Fibroblast of skin of back (primary cell): ENCODE data around the gene ZNF197. TPM values are rescaled to one million over a fixed set of nuclear protein-coding genes. Genes with fewer than 3 reads are reported as not detected.
"Not testable (repeated sequence)": the region's sequence is repeated elsewhere in the genome, so short reads cannot be mapped to it uniquely, and the experiment has no call there.

Source experiments
- DNase-seq: peaks from one replicate; pipeline ENCODE4 v3.0.0-alpha.2; 2013
- polyA plus RNA-seq, 2 experiments: library from polyadenylated mRNA; unstranded; fragments of 120-200 nt; gene quantifications; one replicate each; pipeline ENCODE4 v1.2.1, GENCODE V29; 2013; ENCODE audit not compliant: insufficient read length in 2 of 2

The ZNF197 gene
- polyA plus RNA-seq (2013, experiment 1 of 2; ENCODE audit: insufficient read length): 7.9 TPM
- 10.4 TPM for polyA plus RNA-seq (2013, experiment 2 of 2; ENCODE audit: insufficient read length)

DNA sequence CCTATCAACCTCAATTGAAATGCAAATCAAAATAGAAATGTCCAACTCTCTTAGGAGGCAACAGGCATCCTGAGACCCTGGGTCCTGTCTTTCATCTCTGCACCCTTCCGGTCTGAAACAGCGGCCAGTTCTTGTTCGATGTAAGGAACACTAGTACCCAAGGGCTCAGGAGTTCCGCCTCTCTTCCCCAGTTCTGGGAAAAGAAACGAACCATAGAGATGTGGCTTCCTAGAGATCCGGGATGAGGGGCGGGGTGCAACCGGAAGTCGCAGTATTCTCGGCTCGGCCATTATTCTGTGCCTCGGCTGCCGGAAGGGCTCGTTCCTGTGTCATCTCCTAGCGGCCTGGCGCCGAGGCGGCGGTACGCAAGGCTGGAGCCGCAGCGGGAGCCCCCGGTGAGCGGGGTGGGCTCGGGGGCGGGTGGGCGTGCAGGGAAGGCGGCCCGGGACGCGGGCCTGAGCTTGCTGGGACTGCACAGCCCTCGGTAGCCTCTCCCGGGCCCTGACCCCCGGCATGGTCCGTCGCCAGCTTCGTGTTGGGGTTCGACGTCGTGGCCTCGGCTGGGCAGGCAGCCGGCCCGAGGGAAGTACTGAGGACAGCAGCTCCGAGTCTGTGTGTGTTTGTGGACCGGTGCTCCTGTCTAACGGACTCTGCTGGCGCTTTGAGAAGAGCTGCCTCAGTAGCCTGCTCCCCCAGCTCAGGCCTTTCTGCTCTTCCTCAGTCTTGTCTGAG lies at the start of gene ZNF197:
Gene ZNF197, plus strand, starts transcription at position 288 of the 732 bp plus-strand sequence. CDS start 4,119 bp downstream, outside the sequence.
- DNase-seq: peak; percentile 93

DNA sequence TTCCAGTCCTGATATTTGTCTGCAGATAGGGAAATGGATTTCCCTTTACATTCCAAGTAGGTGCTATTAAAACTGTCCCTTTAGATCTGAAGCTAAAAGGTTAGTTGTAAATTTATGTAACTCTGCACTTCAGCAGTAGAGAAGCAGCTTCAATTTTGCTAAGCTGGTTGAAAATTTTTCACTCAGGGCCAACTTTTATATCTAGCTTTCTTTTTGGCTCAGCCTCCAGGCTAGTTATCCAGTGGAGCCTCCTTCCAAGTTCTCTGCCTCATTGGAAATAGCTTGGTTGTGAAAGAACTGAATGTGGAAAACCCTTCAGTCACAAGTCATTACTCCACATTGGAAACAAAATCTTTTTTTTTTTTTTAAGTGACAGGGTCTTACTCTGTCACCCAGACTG lies 48.2 kb upstream of the ZNF197 start:
- no peak for DNase-seq

DNA sequence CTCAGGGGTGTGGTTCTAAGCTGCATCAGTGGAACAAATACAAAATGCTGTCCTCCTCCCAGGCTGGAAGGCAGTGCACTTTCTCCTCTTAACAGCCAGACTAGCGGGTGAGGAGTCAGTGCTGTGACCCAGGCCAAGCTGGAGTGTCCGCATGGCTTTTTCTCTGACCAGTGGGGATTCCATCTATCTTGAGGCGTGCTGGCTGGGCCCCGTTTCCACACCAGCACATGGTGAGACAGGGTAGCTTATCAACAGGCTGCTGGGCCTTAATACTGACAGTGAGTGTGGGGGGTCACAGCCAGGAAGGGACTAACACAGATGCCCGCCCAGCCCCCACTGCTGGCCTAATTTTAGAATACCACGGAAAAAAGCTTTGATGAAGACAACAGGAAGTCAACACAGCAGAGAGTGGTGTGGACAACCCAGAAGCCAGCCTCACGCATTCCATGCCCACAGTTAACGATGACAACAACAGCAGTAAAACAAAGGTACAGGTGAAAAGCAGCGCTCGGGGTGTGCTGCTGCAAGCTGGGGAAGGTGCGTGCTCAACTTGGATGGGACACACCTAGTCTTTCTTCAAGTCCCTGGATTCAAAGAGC lies 47.4 kb upstream of the ZNF197 start:
- DNase-seq: not testable (repeated sequence)

DNA sequence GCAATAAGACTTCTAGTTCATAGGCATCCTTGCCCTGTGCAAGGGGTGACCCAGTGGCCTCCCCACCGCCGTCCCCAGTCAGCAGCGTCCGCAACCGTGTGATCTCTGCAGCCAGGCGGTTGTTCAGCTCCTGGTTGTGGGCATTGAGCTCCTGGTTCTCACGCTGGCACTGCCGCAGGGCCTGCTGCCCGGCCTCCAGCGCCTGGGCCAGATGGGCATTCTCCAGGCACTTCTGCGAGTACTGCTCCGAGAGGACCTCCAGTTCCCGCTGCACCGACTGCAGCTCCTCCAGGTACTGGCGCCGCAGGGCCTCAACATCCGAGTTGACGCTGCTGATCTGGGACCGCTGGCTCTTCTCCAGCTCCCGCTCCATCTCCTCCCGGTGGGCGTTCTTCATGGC lies 46.5 kb upstream of the ZNF197 start:
- not testable (repeated sequence) for DNase-seq

DNA sequence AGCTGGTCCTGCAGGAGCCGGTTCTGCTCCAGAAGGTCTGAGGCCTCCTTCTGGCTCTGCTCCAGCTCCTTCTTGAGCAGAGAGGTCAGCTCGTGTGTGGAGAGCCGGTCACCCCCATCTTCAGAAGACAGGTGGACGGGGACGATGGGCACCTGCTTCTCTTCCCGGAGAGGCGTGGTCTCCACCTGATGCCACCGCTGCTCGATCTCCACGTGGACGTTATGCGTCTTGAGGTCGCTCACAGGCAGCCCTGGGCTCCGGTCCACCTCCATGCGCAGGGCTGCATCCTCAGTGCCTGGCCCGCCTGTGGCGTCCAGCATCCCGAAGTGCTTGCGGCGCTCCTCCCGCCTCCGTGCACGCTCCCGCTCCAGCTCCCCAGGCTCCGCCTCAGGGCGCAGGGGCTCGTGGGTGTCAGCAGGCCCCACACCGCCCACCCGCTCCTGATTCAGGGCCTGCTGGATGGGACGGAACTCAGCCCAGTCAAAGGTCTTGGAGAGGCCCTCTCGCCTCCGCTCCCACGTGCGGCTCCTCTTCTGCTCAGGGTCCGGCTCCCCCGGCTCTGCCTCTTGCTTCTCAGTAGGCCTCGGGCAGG lies 45.8 kb upstream of the ZNF197 start:
- DNase-seq: not testable (repeated sequence)

DNA sequence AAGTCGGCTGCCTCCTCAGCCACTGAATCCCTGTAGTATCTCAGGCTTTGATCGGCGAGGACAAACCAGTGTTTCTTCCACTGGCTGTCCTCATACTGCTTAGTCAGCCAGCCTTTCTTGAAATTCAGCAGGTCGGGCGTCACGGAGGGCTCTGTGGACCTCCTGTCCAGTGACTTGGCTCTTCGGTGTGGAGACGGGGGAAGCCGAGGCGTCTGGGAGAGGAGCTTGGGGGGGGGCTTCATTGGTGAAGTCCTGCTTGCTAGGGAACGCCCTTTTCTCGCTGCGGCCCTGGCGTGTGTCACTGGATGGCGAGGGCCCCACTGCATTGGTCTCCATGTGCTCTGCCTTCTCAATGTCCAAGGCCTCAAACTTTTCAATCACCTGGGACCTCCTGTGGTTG lies 45.1 kb upstream of the ZNF197 start:
- DNase-seq: not testable (repeated sequence)

DNA sequence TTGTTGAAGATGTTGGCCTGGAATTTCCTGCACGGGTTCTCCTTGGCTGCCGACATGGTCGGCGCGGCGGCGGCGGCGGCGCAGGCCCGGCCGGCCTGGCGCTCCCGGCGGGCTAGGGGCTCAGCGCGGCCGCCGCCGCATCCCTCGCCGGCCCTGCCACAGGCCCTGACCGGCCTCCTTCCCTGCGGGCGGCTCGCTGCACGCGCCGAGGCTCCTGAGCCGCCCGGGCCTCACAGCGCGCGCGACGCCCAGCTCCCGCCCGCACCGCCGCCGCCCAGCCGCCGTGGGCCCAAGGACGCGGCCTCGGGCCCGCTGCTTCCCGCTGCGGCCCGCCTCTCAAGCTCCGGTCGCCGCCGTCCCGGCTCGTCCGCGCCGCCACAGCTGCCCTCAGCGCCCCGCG lies 43.9 kb upstream of the ZNF197 start:
- DNase-seq: not testable (repeated sequence)

DNA sequence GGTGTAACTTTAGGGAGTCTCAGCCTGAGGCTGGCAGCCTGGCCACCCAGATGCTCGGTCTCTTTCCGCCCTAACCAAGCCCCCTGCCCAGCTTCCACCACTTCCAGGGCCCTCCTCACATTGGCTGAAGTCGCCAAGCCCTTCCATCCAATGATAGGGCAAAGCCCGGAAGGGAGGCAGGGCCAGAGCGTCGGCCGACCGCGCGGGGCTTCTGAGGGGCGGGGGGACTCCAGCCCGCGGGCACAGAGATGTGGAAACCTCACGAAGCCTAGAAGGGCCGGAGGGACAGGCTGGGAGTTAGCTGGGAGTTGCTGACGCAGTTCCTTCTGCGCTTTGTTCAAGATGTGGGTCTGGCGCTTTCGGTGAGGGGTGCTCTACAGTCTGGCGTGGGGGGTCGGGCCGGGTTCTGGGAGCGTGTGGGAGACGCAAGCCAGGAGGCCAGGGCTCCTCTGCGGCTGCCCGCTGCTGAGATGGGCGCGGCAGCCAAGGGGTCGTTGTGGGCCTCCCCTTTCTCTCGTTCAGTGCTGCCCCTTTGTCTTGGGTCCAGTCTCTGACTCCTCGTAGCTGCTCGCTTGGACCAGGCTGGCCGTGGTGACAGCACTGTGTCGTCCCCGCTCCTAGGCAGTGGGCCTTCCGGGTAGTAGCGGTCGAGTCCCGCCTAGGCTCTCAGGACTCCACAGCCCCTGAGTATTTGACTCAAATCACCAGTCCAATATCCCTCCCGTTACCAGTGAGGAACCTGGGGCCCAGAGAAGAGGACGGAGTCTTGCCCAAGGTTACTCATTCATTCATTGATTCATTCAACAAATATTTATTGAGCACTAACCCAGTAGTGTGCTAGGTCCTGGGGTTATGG lies 40.0 kb upstream of the ZNF197 start, which contains the start of gene ZNF660:
Gene ZNF660, plus strand, starts transcription at position 319 of the 856 bp plus-strand sequence. CDS start 9,230 bp downstream, outside the sequence.
- DNase-seq: peak; percentile 72

DNA sequence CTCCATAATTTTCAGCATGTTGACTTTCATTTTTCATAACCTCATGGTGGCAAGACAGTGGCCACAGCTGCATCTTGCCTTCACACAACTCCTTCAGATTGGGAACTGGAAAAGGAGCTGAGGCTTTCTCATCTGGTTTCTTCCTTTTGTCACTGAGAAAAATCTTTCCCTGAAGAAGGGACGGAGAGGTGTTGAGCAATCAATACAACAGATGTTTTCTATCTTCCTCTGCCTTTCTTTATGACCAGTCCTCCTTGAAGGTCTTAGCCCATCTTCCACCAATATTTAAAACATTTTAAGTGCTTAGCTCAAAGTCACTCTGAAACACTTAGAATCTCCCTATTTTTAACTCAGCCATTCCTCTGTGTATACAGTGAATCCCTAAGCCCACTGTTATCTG lies 28.2 kb upstream of the ZNF197 start:
- DNase-seq: no peak

DNA sequence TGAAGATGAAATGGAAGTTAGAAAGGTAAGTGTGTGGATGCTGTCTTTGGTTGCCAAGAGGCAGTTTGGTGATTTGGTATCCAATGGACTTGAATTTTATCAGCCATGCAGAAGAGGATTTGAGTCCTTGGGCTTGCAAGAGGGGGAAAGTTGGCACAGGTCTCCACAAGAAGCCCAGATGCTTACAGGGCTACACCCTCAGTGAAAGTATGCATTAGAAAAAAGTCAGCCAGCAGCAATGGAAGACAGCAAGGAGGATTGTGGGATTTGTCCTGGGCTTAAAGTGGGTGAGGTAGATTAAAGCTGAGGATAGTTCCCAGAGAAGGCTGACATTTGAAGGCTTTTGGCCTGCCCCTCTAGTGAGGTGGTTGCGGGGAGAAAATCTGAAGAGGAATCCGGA lies 23.1 kb upstream of the ZNF197 start:
- no peak for DNase-seq

DNA sequence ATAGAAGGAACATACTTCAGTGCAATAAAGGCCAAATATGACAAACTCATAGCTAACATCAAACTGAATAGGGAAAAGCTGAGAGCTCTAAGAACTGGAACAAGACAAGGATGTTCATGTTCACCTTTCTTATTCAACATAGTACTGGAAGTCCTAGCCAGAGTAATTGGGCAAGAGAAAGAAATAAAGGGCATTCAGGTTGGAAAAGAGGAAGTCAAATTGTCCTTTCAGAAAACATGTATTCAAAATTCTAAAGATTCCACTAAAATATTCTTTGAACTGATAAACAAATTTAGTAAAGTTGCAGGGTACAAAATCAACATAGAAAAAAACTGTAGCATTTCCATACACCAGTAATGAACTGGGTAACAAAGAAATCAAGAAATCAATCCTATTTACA lies 12.2 kb upstream of the ZNF197 start:
- DNase-seq: no peak

DNA sequence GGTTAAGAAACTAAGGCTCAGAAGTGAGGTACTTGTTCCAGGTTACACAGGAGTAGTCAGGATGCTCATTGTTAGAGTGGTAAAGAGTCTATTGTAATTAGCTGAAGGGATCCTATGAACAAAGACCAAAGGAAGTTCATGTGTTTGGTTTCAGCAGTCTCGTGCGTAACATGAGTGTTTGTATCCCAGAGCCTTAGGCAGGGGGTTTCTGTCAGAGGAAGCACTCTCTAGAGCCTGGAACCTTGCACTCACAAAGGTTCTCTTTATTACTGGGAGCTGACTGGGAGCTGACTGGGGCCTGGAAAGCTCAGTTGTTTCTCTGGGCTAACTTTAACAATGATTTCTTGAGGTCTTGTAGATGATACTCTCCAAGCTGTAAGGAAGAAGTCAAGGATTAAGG lies 3.9 kb downstream of the ZNF197 start:
- no peak for DNase-seq

DNA sequence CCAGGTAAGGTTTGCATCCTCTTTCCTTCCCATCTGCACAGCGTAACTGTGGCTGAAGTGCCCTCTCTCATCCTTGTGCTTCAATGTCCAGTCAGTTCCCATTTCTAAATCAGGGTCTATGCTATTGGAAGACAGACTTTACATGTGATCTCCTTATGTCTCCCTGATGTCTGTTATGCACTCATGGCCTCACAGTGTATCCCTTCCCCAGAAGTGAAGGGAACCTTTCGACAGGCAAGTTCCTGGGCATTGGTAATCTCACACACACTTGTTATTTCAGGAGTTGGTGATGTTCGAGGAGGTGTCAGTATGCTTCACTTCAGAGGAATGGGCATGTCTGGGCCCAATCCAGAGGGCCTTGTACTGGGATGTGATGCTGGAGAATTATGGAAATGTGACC lies 7.4 kb downstream of the ZNF197 start:
- DNase-seq: no peak

DNA sequence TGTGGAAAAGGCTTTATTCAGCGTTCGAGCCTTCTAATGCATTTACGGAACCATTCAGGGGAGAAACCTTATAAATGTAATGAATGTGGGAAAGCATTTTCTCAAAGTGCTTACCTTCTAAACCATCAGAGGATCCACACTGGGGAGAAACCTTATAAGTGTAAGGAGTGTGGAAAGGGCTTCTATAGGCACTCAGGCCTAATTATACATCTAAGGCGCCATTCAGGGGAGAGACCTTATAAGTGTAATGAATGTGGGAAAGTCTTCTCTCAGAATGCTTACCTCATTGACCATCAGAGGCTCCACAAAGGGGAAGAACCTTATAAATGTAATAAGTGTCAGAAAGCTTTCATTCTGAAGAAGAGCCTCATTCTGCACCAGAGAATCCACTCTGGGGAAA lies 17.5 kb downstream of the ZNF197 start:
- DNase-seq: no peak

DNA sequence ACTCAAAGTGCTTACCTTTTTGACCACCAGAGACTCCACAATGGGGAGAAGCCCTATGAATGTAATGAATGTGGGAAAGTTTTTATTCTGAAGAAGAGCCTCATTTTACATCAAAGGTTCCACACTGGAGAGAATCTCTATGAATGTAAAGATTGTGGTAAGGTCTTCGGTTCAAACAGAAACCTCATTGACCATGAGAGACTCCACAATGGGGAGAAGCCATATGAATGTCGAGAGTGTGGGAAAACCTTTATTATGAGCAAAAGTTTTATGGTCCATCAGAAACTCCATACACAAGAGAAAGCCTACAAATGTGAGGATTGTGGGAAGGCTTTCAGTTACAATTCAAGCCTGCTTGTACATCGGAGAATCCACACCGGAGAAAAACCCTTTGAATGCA lies 18.2 kb downstream of the ZNF197 start:
- no peak for DNase-seq

DNA sequence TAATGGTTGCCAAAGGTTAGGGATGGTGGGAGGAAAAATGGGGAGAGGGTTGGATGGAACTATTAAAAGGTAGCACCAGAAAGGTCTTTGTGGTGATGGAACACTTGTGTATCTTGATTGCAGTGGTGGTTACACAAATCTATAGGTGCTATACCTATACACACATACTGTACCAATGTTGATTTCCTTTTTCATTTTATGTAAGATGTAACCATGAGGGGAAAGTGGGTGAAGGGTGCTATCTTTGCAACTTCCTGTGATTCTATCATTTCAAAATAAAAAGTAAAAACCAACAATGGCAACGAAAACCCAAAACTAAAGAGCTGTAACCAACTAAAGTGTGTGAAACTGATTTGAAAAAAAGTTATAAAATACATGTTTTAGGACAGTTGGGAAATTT lies 22.9 kb downstream of the ZNF197 start:
- no peak for DNase-seq

DNA sequence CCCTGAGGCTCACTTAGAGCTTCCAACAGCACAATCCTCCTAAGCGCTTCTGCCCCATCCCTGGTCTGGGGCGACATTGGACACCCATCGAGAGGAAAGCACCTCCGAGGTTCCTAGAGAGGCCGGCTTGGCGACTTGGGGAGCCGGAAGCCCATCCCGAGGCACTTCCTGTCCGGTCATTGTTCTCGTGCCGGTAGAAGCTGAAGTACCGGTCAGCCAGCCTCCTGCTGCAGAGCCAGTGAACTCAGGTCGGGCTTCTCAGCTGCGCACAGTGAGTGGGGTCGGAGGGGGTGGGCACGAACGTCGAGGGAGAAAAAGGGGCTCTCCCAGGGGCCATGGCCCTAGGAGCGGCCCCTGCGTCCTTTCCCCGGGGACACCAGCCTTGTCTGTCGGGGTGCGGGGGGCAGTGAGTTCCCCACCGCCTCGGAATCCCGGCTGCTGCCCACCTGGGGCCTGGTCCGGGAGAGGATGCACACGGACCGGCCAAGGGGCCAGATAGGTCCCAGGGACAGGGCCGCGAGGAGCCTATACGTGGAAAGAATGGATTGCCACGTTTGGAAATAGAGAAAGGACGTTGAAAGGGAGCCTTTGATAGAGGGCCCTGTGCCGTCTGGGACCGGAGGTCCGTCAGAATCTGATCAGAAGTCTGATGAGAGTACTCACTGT lies 23.9 kb downstream of the ZNF197 start, which contains the start of gene ZNF35:
Gene ZNF35, plus strand, starts transcription at position 169 of the 666 bp plus-strand sequence. CDS start 2,336 bp downstream, outside the sequence.
- peak; percentile 88 for DNase-seq

DNA sequence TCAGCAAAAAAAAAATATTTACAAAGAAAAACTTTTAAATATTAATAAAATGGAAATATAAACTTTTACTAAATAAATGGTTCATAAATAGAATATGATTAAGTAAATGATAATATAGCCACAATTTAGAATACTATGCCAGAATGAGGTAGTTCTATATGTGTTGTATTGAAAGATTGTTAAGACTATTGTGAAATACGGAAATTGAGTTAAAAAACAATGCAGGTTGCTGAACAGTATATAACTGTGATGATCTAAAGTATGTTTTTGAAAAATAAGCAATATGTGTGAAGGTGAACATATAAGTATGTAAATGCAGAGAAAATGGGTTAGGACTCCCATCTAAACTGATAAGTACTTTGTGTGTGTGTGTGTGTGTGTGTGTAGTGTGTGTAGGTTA lies 24.9 kb downstream of the ZNF197 start:
- DNase-seq: no peak

DNA sequence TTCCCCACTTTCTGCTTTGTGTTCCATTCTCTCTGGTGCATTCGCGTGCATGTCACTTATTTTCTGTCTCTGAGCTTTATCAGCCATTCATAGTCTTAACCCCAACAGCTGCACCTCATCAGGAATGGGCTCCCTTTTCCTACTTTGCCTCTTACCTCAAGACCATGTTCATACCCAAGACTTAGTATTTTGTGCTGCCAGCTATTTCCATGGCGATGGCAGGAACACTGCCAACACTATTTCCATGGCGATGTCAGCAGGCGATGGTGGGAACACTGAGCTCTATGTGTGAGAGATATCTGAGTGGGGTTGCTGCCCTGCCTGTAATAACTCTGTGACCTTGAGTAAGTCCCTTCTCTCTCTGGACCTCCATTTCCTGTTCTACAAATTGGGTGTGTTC lies 29.2 kb downstream of the ZNF197 start:
- no peak for DNase-seq

DNA sequence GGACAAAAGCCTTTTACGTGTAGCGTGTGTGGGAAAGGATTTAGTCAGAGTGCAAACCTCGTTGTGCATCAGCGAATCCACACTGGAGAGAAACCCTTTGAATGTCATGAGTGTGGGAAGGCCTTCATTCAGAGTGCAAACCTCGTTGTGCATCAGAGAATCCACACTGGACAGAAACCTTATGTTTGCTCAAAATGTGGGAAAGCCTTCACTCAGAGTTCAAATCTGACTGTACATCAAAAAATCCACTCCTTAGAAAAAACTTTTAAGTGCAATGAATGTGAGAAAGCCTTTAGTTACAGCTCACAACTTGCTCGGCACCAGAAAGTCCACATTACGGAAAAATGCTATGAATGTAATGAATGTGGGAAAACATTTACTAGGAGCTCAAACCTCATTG lies 34.2 kb downstream of the ZNF197 start:
- DNase-seq: no peak

DNA sequence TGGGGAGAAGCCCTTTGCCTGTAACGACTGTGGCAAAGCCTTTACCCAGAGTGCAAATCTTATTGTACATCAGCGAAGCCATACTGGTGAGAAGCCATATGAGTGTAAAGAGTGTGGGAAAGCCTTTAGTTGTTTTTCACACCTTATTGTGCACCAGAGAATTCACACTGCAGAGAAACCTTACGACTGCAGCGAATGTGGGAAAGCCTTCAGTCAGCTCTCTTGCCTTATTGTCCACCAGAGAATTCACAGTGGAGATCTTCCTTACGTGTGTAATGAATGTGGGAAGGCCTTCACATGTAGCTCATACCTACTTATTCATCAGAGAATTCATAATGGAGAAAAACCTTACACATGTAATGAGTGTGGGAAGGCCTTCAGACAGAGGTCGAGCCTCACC lies 34.6 kb downstream of the ZNF197 start:
- DNase-seq: no peak

DNA sequence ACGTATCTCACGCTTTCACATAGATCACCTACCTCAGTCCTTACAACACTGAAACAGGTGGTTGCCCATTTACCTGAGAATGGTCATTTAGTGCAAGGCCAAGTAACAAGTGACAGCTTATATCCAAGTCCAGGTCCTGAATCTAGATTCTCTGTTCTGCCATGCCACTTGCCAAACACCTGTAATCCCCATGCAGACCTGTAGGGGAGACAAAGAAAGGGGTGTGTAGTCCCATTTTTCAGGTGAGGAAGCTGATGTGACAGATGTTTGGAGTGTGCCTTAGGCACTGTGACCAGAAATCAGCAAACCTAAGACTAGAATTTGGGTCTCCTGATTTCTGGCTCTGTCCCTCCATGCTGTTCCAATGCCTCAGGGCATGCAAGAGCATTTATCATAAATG lies 36.4 kb downstream of the ZNF197 start:
- no peak for DNase-seq
